ENCODE measurements around the gene KPNA3.

DNA sequence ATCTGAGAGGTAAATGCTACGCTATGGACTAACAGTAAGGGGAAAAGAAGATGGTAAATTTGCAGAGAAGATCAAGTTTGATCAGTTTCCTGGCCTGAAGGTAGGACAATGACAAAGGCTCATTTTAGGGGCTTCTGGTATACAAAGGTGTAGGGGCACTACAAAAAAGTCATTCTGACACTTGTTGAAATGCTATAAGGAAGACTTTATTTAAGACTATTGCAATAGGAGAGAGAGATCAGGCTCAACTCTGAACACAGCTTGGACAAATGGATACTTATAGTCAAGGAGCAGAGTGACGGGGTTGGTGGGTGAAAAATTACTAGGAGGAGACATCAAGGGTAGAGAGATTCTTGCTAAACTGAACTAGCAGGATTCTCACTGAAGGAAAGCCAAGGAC is 37.2 kb upstream of the KPNA3 start:
- TF ChIP-seq EZH2 (IDR thresholded peaks at IDR 0.05; ENCODE audit: low read depth): no peak
- TF ChIP-seq, protein P1, sequence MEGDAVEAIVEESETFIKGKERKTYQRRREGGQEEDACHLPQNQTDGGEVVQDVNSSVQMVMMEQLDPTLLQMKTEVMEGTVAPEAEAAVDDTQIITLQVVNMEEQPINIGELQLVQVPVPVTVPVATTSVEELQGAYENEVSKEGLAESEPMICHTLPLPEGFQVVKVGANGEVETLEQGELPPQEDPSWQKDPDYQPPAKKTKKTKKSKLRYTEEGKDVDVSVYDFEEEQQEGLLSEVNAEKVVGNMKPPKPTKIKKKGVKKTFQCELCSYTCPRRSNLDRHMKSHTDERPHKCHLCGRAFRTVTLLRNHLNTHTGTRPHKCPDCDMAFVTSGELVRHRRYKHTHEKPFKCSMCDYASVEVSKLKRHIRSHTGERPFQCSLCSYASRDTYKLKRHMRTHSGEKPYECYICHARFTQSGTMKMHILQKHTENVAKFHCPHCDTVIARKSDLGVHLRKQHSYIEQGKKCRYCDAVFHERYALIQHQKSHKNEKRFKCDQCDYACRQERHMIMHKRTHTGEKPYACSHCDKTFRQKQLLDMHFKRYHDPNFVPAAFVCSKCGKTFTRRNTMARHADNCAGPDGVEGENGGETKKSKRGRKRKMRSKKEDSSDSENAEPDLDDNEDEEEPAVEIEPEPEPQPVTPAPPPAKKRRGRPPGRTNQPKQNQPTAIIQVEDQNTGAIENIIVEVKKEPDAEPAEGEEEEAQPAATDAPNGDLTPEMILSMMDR (conservative IDR thresholded peaks at IDR 0.05): no peak
